Stimulated activated effector memory CD8-positive, alpha-beta T cell treated with anti-CD3 and anti-CD28 coated beads, Interleukin-12 subunit alpha, Interleukin-12 subunit beta, amount 100 ng/mL, for 72 hours (primary cell): ENCODE measurements around the gene MCM5.
"Not testable (repeated sequence)": the region's sequence is repeated elsewhere in the genome, so short reads cannot be mapped to it uniquely, and the experiment has no call there.

Source experiments
- ATAC-seq: fragments of 150-1000 bp; cut with Tn5 transposase; 2 replicates; pipeline ENCODE4 v1.10.0; 2021
- DNase-seq, 2 donors: peaks; one replicate each; pipeline ENCODE4 v3.0.0; 2021 to 2022; ENCODE audit warnings: low spot score in 2 of 2
- H3K27ac Mint-ChIP-seq: one replicate; pipeline ENCODE4 v1.8.0; 2022; ENCODE audit warnings: mild to moderate bottlenecking, mixed read lengths
- H3K36me3 Mint-ChIP-seq: one replicate; pipeline ENCODE4 v1.8.0; 2022; ENCODE audit warnings: mild to moderate bottlenecking, mixed read lengths
- H3K4me1 Mint-ChIP-seq: one replicate; pipeline ENCODE4 v1.8.0; 2022; ENCODE audit warnings: mixed read lengths
- H3K4me3 Mint-ChIP-seq: one replicate; pipeline ENCODE4 v1.8.0; 2022; ENCODE audit warnings: mild to moderate bottlenecking, mixed read lengths
- H3K9me3 Mint-ChIP-seq: one replicate; pipeline ENCODE4 v1.8.0; 2022; ENCODE audit warnings: mixed read lengths

Gene MCM5

DNA sequence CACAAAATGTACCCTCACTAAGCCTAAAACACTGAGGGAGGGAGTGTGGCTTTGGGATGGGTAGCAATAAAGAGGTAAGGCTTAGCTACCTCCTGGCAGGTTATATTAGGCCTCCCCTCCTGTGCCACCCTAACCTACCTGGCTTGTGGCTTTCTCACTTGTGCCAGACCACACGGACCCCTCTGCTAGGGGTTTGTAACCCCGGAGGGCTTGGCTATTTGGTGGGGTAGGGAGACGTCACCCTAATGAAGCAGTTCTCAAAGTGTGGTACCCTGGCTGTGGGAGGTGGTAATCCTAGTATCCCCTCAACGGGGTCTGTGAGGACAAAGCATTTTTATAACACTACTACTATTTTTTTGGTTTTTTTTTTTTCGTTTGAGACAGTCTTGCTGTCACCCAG is 9.0 kb upstream of the MCM5 start:
- Mint-ChIP-seq H3K36me3 (peaks cover 11% of the 10 kb centered on the region), H3K4me3 (no peak overlapping the region), H3K27ac (no peak overlapping the region), H3K4me1 (peaks cover 9% of the 10 kb centered on the region), H3K9me3 (no peaks in the 10 kb centered on the region)
- no peak for DNase-seq
- no peak for ATAC-seq

DNA sequence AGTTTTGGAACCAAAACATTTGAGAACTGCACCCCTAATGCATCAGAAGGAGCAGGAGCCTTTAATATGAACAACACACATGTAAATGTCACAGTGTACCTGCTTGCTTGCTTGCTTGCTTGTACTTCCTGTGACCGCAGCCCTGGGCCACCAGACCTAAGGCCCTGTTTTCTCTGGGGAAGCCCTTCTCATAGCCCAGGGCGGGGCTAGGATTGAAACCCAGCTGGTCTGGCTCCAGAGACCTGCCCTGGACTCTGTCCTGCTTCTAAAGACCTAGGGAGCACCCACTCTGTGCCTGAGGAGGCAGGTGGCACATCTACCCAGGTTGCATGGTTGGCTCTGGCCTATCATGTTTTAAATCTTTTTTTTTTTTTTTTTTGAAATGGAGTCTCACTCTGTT is 7.6 kb upstream of the MCM5 start:
- H3K9me3 Mint-ChIP-seq = no peaks in the 10 kb centered on the region
- no peak for ATAC-seq
- no peak overlapping the region for H3K27ac Mint-ChIP-seq
- H3K4me1 Mint-ChIP-seq = peaks cover 9% of the 10 kb centered on the region
- peaks cover 11% of the 10 kb centered on the region for H3K36me3 Mint-ChIP-seq
- H3K4me3 Mint-ChIP-seq = no peak overlapping the region
- DNase-seq = no peak

DNA sequence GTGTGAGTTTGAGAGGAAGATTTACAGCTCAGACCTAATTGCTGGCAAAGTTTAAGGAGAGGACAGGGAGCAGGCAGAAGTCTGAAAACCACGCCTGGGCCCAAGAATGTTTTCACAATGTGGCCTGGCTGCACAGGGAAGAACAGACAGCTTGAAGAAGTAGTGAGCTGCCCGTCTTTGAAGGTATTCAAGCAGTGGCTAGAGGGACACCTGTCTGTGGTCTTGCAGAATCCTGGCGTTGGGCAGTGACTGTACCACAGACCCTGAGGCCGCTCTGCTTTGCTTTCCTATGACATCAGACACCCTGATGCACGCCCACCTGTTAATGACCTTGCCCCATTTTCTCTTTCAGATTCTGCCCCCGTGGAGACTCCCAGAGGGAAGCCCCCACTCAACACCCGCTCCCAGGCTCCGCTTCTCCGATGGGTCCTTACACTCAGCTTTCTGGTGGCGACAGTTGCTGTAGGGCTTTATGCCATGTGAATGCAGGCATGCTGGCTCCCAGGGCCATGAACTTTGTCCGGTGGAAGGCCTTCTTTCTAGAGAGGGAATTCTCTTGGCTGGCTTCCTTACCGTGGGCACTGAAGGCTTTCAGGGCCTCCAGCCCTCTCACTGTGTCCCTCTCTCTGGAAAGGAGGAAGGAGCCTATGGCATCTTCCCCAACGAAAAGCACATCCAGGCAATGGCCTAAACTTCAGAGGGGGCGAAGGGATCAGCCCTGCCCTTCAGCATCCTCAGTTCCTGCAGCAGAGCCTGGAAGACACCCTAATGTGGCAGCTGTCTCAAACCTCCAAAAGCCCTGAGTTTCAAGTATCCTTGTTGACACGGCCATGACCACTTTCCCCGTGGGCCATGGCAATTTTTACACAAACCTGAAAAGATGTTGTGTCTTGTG is 6.6 kb upstream of the MCM5 start:
- no peak for ATAC-seq
- DNase-seq = no peak
- Mint-ChIP-seq H3K9me3 (no peaks in the 10 kb centered on the region), H3K4me3 (no peak overlapping the region), H3K27ac (peak overlapping the region; percentile 66), H3K36me3 (peaks cover 11% of the 10 kb centered on the region), H3K4me1 (peaks cover 9% of the 10 kb centered on the region)

DNA sequence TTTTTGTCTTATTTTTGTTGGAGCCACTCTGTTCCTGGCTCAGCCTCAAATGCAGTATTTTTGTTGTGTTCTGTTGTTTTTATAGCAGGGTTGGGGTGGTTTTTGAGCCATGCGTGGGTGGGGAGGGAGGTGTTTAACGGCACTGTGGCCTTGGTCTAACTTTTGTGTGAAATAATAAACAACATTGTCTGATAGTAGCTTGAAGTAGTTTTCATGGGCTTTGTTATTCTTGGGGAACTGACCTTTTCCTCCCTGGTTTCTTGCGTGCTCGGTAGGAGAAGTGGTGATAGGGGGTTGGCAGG is 6.0 kb upstream of the MCM5 start:
- Mint-ChIP-seq H3K4me1 (peaks cover 9% of the 10 kb centered on the region), H3K9me3 (no peaks in the 10 kb centered on the region), H3K4me3 (no peak overlapping the region), H3K36me3 (peaks cover 14% of the 10 kb centered on the region), H3K27ac (peak overlapping the region; percentile 66)
- no peak for ATAC-seq
- DNase-seq = no peak

DNA sequence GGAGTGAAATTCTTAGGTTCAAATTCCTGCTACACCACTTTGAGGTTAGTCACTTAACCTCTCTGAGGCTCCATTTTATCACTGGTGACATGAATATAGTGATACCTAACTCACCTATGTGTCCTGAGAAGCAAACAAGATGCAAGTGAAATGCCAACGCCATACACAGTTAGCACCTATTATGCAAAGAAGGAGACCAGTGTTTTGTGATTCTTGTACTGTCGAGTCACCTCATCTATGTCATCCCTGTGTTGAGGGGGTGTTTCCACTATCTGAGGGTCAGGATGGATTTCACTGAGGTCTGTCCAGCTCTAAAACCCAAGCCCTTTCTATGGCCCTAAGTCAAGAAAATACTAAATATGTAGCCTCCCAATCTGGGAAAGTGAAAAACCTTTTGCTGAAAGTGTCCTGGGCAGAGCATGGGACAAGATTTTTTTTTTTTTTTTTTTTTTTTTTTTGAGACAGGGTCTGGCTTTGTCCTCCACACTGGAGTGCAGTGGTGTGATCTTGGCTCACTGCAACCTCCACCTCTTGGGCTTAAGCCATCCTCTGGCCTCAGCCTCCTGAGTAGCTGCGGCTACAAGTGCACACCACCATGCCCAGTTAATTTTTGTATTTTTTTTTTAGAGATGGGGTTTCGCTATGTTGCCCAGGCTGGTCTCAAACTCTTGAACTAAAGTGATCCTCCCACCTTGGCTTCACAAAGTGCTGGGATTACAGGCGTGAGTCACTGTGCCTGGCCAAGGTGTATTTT is 5.0 kb upstream of the MCM5 start:
- Mint-ChIP-seq H3K27ac (no peak overlapping the region), H3K4me1 (peaks cover 12% of the 10 kb centered on the region), H3K9me3 (no peaks in the 10 kb centered on the region), H3K36me3 (peaks cover 16% of the 10 kb centered on the region), H3K4me3 (no peak overlapping the region)
- ATAC-seq (no peak), DNase-seq (no peak)

DNA sequence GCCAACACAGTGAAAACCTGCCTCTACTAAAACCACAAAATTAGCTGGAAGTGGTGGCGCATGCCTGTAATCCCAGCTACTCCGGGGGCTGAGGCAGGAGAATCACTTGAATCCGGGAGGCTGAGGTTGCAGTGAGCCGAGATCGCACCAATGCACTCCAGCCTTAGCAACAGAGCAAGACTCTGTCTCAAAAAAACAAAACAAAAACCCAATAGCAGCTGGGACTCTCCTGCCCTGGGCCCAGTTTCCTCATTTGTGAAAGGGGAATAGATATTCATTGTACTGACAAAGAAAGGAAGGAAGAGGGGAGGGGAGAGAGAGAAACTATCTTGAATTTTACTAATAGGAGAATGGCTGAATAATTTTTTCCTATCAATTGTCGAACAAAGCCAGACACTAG is 3.3 kb upstream of the MCM5 start:
- not testable (repeated sequence) for ATAC-seq, H3K9me3 Mint-ChIP-seq, DNase-seq, H3K27ac Mint-ChIP-seq, H3K4me3 Mint-ChIP-seq
- Mint-ChIP-seq H3K4me1 (peaks cover 24% of the 10 kb centered on the region), H3K36me3 (peaks cover 29% of the 10 kb centered on the region)

DNA sequence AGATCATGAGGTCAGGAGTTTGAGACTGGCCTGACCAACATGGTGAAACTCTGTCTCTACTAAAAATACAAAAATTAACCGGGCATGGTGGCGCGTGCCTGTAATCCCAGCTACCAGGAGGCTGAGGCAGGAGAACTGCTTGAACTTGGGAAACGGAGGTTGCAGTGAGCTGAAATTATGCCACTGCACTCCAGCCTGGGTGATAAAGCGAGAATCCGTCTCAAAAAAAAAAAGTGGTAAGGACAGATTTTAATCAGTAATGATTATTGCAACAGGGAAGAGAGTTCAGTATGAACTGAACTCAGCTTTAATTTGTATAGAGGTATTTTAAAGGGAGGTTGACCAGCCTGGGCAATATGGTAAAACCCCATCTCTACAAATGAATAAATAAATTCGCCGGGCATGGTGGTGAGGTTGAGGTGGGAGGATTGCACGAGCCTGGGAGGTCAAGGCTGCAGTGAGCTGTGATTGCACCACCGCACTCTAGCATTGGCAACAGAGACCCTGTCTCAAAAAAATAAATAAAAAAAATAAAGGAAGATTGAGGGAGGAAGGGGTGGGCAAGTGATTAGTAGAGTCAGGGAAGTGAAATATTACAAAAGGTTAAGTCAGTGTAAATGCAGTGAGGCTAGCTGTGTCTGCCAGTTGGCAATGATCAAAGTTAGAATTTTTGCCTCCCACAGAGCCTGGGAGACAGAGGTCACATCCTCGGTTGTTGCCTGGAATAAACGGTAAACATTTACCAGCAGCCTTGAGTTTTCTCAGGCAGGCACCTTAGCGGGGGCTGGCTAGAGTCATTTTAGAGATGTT is 2.6 kb upstream of the MCM5 start:
- Mint-ChIP-seq H3K9me3 (no peaks in the 10 kb centered on the region), H3K27ac (no peak overlapping the region), H3K4me3 (no peak overlapping the region), H3K36me3 (peaks cover 36% of the 10 kb centered on the region), H3K4me1 (peaks cover 28% of the 10 kb centered on the region)
- no peak for ATAC-seq
- no peak for DNase-seq

DNA sequence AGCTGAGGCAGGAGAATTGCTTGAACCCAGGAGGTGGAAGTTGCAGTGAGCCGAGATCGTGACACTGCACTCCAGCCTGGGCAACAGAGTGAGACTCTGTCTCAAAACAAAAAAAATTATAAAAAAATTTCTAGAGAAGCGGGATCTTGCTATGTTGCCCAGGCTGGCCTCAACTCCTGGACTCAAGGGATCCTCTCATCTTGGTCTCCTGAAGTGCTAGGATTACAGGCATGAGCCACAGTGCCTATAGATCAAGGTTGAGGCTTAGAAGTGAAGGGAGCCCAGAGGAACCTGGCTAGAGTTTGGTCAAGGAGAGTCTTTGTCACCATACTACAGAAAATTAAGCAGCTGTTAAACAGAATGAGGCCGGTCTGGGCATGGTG is 1.4 kb upstream of the MCM5 start:
- no peak for ATAC-seq
- peak overlapping the region; percentile 99 for H3K27ac Mint-ChIP-seq
- no peak for DNase-seq
- H3K36me3 Mint-ChIP-seq = peaks cover 49% of the 10 kb centered on the region
- H3K4me3 Mint-ChIP-seq = peak overlapping the region; percentile 98
- H3K4me1 Mint-ChIP-seq = peaks cover 32% of the 10 kb centered on the region
- no peaks in the 10 kb centered on the region for H3K9me3 Mint-ChIP-seq

DNA sequence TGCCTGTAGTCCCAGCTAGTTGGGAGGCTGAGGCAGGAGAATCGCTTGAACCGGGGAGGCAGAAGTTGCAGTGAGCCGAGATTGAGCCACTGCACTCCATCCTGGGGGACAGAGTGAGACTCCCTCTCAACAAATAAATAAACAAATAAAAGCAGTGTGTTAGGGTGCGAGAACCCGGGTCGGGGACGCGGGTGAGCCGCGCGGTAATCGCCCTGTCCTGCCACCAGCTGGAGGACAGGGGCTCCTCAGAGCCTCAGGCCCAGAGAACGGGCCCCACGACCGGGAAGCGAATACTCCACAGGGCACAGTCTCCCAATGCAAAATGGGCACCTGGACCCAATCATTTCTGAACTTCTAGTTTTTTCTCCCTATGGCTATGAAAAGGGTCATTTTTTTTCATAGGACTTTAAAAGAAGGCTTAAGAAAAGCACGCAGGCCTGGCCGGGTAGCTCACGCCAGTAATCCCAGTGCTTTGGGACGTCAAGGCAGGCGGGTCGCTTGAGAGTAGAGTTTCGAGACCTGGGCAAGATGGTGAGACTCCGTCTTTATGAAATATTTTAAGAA is 744 bp upstream of the MCM5 start:
- no peak for ATAC-seq
- Mint-ChIP-seq H3K27ac (peak overlapping the region; percentile 99), H3K36me3 (peaks cover 55% of the 10 kb centered on the region), H3K4me3 (peak overlapping the region; percentile 98), H3K4me1 (peaks cover 26% of the 10 kb centered on the region), H3K9me3 (no peaks in the 10 kb centered on the region)
- peak in 1 of 2 donors; percentile 61 for DNase-seq

DNA sequence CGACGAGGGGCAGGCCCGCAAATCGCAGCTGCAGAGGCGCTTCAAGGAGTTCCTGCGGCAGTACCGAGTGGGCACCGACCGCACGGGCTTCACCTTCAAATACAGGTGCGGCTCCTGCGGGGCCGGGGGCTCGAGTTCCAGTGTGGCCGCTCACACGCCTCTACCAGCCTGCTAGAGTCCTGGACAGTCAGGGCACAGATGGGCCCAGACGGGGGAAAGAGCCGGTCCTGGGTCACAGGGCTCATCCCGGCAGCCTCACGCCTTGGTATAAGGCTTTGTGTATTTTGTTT is 506 bp downstream of the MCM5 start:
- peaks cover 26% of the 10 kb centered on the region for H3K4me1 Mint-ChIP-seq
- H3K36me3 Mint-ChIP-seq = peaks cover 67% of the 10 kb centered on the region
- peak; percentile 31 for ATAC-seq
- no peak for DNase-seq
- H3K27ac Mint-ChIP-seq = peak overlapping the region; percentile 99
- peak overlapping the region; percentile 98 for H3K4me3 Mint-ChIP-seq
- no peaks in the 10 kb centered on the region for H3K9me3 Mint-ChIP-seq

DNA sequence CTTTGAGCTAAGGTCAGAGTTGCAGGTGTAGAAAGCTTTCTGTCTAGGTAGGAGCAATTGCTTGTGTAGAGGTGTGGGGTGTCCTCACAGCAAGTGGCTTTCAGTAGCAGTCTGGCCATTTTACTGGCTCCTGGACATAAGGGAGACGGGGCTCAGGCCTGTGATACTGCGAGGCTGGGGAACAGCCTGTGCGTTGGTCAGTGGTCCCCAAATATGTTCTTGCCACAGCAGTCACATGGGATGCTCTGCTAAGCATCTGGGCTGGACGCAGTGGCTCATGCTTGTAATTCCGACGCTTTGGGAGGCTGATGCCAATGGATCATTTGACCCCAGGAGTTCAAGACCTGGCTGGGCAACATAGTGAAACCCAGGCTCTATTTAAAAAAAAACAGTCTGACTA is 1.9 kb downstream of the MCM5 start:
- DNase-seq = no peak
- ATAC-seq = no peak
- Mint-ChIP-seq H3K9me3 (no peaks in the 10 kb centered on the region), H3K4me3 (peak overlapping the region; percentile 98), H3K4me1 (peaks cover 34% of the 10 kb centered on the region), H3K36me3 (peaks cover 82% of the 10 kb centered on the region), H3K27ac (peak overlapping the region; percentile 99)

DNA sequence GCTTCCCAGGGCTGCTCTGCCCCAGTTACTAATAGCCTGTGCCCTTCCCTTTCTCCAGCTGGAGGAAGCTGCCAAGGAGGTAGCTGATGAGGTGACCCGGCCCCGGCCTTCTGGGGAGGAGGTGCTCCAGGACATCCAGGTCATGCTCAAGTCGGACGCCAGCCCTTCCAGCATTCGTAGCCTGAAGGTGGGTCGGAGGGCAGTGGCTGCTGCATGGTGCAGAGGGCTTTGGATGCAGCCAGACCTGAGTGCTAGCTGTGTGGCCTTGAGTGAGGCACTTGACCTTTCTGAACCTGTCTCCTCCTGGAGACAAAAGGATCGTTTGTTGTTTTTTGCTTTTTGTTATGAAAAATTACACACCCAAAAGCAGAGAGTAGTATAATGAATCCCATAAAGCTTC is 3.4 kb downstream of the MCM5 start:
- Mint-ChIP-seq H3K4me3 (no peak overlapping the region), H3K27ac (peak overlapping the region; percentile 82), H3K36me3 (peaks cover 97% of the 10 kb centered on the region), H3K4me1 (peaks cover 48% of the 10 kb centered on the region), H3K9me3 (no peaks in the 10 kb centered on the region)
- DNase-seq (no peak), ATAC-seq (no peak)

DNA sequence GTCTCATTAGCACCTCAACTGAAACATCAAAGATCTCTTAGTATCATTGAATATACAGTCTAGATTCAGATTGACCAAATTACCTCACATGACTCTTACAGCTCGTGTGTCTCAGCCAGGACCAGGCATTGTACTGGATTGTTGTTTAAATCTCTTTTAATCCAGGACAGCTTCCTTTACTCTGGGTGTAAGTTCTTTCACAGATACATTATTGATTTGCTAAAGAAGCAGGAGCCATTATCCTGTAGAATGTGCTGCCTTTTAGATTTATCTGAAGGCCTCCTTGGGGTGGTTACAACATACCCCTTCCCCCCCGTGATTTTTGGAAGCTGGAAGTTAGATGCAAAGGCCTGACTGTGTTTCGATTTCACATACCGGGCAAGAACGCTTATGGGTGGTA is 4.2 kb downstream of the MCM5 start:
- DNase-seq (no peak), ATAC-seq (no peak)
- Mint-ChIP-seq H3K4me3 (no peak overlapping the region), H3K4me1 (peaks cover 51% of the 10 kb centered on the region), H3K9me3 (no peaks in the 10 kb centered on the region), H3K36me3 (peaks cover 100% of the 10 kb centered on the region), H3K27ac (no peak overlapping the region)

DNA sequence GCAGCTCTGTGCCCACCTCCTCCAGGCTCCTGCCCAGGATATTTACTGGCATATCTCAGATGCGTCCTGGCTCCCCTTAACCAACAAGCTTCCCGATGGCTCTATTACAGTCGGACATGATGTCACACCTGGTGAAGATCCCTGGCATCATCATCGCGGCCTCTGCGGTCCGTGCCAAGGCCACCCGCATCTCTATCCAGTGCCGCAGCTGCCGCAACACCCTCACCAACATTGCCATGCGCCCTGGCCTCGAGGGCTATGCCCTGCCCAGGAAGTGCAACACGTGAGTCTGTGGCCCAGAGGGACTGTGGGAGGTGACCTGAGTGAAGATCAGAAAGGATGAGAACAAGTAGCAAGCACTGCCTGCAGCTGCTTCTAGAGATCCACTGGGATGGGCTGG is 6.5 kb downstream of the MCM5 start:
- ATAC-seq (no peak), DNase-seq (no peak)
- Mint-ChIP-seq H3K36me3 (peaks cover 100% of the 10 kb centered on the region), H3K4me1 (peaks cover 57% of the 10 kb centered on the region), H3K4me3 (no peak overlapping the region), H3K9me3 (no peaks in the 10 kb centered on the region), H3K27ac (no peak overlapping the region)

DNA sequence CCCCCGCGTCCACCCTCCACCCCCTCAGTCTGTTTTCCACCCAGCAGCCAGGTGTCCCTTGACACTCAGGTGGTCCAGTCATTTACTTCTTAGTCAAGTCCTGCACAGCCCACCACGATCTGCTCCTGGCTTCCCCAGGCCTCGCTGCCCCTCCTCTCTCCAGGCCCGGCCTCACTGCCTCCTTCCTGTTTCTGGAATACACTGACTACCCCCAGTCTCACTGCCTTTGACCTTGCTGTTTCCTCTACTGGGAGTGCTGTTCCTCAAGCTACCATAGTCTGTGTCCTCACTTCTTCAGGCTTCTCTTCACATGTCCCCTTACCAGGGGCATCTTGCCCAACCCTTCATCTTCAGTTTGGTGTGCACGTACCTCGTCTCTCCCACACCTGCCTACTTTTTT is 7.4 kb downstream of the MCM5 start:
- DNase-seq (no peak), ATAC-seq (no peak)
- Mint-ChIP-seq H3K4me3 (no peak overlapping the region), H3K9me3 (no peaks in the 10 kb centered on the region), H3K36me3 (peaks cover 100% of the 10 kb centered on the region), H3K27ac (peak overlapping the region; percentile 70), H3K4me1 (peaks cover 57% of the 10 kb centered on the region)
